Head of caudate nucleus (tissue), 42 donors: ENCODE data around the gene QRICH2.

Source experiments
- DNase-seq, 42 donors: peaks; one replicate each; pipeline versions ENCODE4 v3.0.0 to v3.0.0-alpha.2; 2020 to 2021; ENCODE audit warnings: mixed read lengths in 7 of 42
- intact Hi-C: fragments of 100-400 bp; cut with DNase I; formaldehyde crosslinking; loops from one replicate; pipeline ENCODE4 v1.15.0; 2022

The QRICH2 gene

GRCh38 chr17:76292567-76292966 is 15.5 kb downstream of the QRICH2 start:
- intact Hi-C loops: loop anchor here (10.0 kb wide), 1 partner anchor 278 kb away; no protein-coding TSS in a partner anchor
- no peak for DNase-seq

DNA sequence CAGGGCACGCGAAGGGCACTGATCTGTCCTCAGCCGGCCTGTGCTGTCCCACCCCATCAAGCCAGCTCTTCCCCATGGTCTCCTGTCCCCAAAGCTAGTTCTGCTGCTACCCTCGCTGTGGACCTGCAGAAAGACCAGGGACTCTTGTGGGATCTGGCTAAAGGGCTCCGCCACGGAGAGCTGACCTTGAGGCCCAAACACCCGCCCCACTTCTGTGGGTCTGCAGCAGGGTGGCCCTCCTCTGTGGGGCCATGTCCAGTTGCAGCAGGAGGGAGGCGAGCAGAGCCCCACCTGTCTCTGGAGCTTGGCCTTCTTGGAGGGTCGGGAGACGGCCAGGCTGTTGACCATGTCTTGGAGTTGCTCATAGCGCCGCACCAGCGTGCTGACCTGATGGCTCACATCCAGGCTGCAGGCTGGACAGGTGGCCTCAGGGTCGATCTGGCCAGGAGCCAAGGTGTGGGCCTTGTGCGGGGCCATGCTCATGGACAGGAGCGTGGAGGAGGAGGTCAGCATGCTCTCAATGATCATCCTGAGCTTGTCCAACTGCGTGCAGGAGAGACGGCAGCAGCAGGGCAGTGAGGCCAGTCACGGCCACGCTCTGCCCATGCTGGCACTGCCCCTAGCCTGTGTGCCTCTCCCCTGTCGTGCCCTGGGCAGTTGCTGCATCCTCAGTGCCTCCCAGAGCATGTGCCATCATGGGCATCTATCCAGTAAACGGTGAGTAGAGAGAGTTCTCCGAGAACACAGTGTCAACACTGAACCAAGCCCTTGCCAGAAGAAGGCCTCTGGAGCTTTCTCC is 26.3 kb downstream of the QRICH2 start:
- DNase-seq: no peak
- intact Hi-C loops: no loop called here

- intact Hi-C loops: no loop called here
- DNase-seq: no peak
Observed at GRCh38 chr17:76280650-76281049, 27.4 kb downstream of the QRICH2 start.

DNA sequence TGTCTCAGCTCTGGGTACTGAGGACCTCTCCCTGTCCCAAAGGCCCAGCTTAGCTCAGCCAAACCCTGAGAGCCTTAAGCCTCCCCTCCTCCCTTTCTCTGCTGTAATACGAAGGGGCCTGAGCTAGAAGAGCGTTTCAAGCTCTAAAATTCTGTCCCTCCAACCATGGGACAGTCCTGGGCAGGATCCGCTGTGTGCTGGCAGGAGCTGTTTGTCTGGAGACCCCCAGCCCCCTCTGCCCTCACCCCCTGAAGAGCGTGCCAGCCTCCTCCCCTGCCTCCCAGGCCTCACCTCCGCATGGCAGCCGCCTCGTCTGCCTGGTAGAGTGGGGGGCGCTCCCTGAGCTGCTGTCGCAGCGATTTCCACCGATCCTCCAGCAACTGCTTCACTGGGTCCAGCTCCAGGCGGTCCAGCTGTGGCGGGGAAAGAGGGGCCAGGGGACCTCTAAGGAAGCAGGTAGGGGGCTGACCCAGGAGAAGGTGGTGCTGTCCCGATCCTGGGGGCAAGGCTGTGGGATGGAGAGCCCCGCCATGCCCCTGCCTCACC is 28.3 kb downstream of the QRICH2 start:
- intact Hi-C loops: loop anchor here (5.0 to 10.0 kb wide), 2 partner anchors 95 to 158 kb away; no protein-coding TSS in a partner anchor
- no peak for DNase-seq

GRCh38 chr17:76278952-76279741 is 28.9 kb downstream of the QRICH2 start:
- DNase-seq: peak; percentile 63 to 97 (median 91)
- intact Hi-C loops: loop anchor here (5.0 to 10.0 kb wide), 2 partner anchors 94 to 157 kb away; no protein-coding TSS in a partner anchor

GRCh38 chr17:76278268-76278908 is 29.7 kb downstream of the QRICH2 start:
- no peak for DNase-seq
- intact Hi-C loops: loop anchor here (5.0 to 10.0 kb wide), 2 partner anchors 94 to 156 kb away; no protein-coding TSS in a partner anchor

- intact Hi-C loops: loop anchor here (5.0 to 10.0 kb wide), 2 partner anchors 93 to 155 kb away; no protein-coding TSS in a partner anchor
- no peak for DNase-seq
Observed at GRCh38 chr17:76277300-76278267, 30.5 kb downstream of the QRICH2 start.

DNA sequence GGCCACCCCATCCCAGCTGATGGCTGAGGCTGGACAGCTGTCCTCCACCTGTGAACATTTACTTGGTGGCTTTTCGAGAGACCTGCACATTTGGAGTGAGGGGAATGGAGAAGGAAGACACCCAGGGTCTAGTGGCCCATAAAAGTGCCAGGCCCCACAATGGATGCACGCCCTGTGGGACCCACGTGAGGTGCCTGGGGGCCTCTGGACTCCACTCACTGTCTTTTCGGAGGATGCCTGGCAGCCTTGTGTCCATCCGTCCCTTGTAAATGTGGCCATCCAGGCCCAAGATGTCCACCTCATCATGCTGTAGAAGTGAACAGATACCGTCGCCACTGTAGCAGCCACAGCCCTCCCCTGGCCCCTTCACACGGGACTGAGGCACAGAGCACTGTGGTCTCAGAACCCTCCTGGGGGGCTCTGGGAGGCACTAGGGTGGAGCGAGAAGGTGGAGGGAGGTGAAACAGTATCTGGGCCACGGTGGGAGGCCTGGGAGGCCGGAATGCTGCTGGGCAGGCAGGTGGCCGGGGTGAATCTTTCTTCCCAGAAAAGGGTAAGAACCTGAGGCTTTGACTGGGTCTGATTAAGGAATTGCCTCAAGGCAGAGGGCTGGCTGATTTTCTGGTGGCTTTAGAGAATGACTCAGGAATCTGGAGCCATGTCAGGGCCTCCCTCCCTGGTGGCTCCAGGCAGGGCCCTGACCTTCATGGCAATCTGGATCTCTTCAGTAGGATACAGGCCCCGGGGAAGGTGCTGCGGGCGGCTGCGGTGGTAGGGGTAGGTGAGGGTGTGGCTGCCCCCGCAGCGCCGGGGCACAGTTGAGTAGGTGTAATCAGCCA is 31.4 kb downstream of the QRICH2 start:
- no peak for DNase-seq
- intact Hi-C loops: loop anchor here (5.0 to 10.0 kb wide), 2 partner anchors 92 to 154 kb away; no protein-coding TSS in a partner anchor

GRCh38 chr17:76276069-76276431 is 32.0 kb downstream of the QRICH2 start:
- no peak for DNase-seq
- intact Hi-C loops: loop anchor here (5.0 to 10.0 kb wide), 2 partner anchors 91 to 154 kb away; no protein-coding TSS in a partner anchor

DNA sequence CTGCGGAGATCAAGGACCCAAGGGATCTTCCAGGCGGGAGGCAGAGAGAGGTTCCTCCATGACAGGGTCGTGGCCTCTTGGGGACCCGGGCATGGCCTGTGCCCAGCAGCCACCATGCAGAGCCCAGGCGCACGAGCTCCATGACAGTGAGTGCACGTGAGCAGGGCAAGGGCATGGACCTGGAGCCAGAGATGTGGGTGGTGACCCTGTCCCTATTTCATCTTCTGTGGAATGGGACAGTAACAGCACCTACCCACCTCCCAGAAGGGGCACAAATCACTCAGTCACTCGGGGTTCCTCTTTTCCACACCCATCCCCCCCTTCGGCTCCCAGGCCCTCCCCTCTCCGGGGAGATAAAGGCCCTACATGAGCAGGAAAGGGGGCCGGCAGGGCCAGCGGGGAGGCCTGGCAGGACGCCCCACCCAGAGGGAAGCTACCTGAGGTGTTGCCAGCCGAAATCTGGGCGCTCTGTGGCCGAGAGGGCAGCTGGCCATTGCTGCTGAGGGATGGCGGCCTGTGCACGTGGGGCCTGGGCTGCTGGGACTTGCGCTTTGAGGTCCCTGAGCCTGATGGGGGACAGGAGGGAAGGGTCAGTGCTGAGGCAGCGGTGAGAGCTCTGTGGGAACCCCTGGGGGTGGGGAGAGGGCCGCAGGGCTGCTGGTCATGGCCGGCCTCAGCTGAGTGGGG is 32.6 kb downstream of the QRICH2 start:
- no peak for DNase-seq
- intact Hi-C loops: loop anchor here (5.0 to 10.0 kb wide), 2 partner anchors 91 to 153 kb away; no protein-coding TSS in a partner anchor

DNA sequence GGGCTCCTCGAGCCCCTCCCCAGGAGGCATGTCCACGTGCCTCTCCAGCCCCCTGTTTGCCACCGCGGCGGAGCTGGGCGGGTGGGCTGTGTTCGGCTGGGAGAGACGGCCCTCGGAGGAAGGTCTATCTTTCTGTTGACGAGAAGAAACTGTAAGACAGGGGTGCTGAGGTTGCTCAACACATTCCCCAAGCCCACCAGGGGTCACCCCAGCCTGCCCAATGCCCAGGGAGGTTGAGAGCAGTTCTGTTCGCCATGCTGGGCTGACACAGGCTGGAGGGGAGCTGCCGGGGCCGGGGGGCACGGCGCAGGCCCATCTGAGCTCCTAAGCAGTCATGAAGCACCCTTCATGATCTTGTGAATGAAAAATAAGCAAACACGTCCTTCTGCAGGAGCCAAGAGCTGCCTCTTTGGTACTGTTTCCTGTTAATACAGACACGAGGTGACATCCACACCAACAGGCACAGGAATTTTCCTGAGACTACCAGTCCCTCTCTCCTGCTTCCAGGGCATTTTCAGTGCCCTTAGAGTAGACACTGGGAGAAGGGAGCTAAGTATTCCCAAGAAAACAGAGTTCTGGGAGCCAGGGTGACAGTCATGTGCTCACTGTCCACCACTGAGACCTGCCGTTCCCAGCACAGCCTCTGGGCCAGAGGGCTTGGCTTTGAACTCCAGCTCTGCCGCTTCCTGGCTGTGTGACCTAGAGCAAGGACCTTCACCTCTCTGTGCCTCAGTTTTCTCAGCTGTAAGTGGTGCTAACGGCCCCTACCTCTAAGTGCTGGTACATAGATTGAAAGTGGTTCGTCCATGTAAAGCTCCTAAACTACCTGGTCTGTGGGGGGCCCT is 33.7 kb downstream of the QRICH2 start:
- intact Hi-C loops: loop anchor here (10.0 kb wide), 1 partner anchor 90 kb away; no protein-coding TSS in a partner anchor
- no peak for DNase-seq

- DNase-seq: no peak
- intact Hi-C loops: loop anchor here (10.0 kb wide), 1 partner anchor 89 kb away; no protein-coding TSS in a partner anchor
Observed at GRCh38 chr17:76273445-76274111, 34.5 kb downstream of the QRICH2 start.

- intact Hi-C loops: loop anchor here (10.0 kb wide), 1 partner anchor 88 kb away; no protein-coding TSS in a partner anchor
- no peak for DNase-seq
Observed at GRCh38 chr17:76272541-76273444, 35.3 kb downstream of the QRICH2 start.
